ENCODE measurements around the gene ASTN2.

DNA sequence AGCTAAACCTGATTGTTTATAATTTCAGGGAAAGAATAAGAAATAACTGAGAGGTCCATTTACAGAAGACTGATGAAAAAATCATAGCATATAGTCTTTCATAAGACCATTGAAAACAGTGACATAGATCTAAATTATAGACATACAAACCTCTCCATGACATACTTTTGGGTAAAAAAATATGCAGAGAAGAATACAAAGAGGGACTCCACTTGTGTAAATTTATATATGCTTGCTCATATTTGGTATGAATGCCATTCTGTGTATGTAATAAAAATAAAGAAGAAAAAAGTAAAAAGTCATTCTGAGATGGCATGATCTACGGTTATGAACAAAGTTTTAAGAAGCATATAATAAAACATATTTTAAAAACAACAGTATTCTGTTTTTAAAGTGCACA is 310.7 kb downstream of the ASTN2 start:
- TF ChIP-seq, protein P1, sequence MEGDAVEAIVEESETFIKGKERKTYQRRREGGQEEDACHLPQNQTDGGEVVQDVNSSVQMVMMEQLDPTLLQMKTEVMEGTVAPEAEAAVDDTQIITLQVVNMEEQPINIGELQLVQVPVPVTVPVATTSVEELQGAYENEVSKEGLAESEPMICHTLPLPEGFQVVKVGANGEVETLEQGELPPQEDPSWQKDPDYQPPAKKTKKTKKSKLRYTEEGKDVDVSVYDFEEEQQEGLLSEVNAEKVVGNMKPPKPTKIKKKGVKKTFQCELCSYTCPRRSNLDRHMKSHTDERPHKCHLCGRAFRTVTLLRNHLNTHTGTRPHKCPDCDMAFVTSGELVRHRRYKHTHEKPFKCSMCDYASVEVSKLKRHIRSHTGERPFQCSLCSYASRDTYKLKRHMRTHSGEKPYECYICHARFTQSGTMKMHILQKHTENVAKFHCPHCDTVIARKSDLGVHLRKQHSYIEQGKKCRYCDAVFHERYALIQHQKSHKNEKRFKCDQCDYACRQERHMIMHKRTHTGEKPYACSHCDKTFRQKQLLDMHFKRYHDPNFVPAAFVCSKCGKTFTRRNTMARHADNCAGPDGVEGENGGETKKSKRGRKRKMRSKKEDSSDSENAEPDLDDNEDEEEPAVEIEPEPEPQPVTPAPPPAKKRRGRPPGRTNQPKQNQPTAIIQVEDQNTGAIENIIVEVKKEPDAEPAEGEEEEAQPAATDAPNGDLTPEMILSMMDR (IDR thresholded peaks at IDR 0.05) = no peak
- TF ChIP-seq POLR2A (IDR thresholded peaks at IDR 0.05) = no peak

All from testis (tissue), 2 donors.